Renal cortical epithelial cell (primary cell): ENCODE data around the gene HAVCR1. TPM values are rescaled to one million over a fixed set of nuclear protein-coding genes. Genes with fewer than 3 reads are reported as not detected.
"Not testable (repeated sequence)": the region's sequence is repeated elsewhere in the genome, so short reads cannot be mapped to it uniquely, and the experiment has no call there.

Source experiments
- DNase-seq: peaks from one replicate; pipeline ENCODE4 v3.0.0-alpha.2; 2011; ENCODE audit warnings: low read depth
- total RNA-seq: library from RNA; depleted of rRNA; stranded (reverse); fragments of >200 nt; gene quantifications from 2 replicates; pipeline ENCODE4 v1.2.3, GENCODE V29; 2014

Gene HAVCR1
- total RNA-seq, 1 donor from 2014 or later = 397 TPM

GRCh38 chr5:157050050-157050449, 8.9 kb downstream of the HAVCR1 start:
- no peak for DNase-seq

- DNase-seq = peak; percentile 99
Observed at GRCh38 chr5:157049605-157050004, 9.3 kb downstream of the HAVCR1 start.

- no peak for DNase-seq
Observed at GRCh38 chr5:157047898-157048297, 11.0 kb downstream of the HAVCR1 start.

DNA sequence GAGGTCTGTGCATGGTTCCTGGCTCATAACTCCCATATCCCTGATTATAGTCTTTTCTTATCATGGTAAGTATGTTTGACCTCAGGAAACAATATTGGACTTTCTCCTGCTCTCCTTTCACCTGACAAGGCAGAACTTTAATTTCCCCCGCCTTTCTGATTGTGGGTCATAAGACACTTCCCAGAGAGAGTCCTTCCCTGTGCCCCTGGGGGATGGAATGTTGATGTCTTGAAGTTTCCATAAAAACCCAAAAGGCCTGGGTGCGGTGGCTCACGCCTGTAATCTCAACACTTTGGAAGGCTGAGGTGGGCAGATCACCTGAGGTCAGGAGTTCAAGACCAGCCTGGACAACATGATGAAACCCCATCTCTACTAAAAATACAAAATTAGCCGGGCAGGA, 11.9 kb downstream of the HAVCR1 start:
- DNase-seq = not testable (repeated sequence)

- DNase-seq = peak; percentile 100
Observed at GRCh38 chr5:157046041-157046440, 12.9 kb downstream of the HAVCR1 start.

GRCh38 chr5:157045601-157046000, 13.3 kb downstream of the HAVCR1 start:
- no peak for DNase-seq

DNA sequence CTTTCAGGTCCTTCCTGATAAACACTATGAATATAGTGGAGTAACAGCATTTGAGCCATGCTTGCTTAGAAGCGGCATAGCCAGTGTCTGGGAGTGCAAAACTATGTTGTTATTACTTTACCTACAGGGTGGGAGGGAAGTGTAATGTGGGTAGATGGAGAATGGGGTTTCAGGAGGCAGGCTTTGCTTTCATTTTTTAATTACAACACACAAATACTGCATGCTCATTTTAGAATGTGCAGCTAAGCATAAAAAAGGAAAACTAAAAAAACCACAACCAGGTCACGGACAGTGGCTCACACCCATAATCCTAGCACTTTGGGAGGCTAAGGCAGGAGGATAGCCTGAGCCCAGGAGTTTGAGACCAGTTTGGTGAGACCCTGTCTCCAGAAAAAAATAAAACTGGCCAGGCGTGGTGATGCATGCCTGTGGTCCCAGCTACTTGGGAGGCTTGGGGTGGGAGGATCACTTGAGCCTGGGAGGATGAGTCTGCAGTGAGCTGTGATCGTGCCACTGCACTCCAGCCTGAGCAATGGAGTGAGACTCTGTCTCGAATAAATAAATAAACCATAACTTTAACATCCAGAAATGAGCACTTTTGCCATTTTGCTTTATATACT, 20.2 kb downstream of the HAVCR1 start:
- peak; percentile 67 for DNase-seq

DNA sequence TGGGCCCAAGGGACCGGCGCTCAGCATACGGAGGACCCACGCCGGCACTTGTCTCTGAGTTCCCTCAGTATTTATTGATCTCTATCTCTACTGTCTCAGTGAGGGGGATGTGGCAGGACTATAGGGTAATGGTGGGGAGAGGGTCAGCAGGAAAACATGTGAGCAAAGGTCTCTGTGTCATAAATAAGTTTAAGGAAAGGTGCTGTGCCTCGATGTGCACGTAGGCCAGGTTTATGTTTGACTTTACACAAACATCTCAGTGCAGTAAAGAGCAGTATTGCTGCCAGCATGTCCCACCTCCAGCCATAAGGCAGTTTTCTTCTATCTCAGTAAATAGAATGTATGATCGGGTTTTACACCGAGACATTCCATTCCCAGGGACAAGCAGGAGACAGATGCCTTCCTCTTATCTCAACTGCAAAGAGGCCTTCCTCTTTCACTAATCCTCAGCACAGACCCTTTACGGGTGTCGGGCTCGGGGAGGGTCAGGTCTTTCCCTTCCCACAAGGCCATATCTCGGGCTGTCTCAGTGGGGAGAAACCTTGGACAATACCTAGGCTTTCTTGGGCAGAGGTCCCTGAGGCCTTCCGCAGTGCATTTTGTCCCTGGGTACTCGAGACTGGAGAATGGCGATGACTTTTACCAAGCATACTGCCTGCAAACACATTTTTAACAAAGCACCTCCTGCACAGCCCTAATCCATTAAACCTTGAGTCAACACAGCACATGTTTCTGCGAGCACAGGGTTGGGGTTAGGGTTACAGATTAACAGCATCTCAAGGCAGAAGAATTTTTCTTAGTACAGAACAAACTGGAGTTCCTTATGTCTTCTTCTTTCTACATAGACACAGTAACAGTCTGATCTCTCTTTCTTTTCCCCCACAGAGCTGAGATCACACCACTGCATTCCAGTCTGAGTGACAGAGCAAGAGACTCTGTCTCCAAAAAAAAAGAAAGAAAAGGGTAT, 24.5 kb downstream of the HAVCR1 start:
- not testable (repeated sequence) for DNase-seq

DNA sequence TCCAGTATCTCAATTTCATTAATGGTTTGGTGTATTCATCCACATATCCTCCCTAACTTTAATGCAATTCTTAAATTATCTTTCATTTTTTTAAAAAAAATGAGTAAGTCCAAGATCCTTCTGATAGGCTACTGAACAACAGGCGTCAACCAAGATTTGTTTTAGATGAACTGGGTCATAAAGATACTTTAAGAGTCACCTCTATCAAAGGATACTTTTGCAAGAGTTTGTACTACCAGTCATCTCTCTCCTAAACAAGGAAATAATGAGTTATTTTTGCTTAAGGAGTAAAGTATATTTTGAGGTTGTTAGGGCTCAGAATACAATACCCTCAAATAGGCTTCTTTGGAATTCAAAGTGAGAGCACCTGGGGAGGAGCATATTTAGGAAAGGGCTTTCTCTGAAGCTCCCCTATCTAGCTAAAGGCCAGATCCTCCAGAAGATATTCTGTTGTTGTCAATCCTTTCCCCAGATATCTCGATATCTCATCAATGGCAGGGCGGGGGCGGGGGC, 25.8 kb downstream of the HAVCR1 start:
- DNase-seq = no peak

GRCh38 chr5:157030692-157031091, 28.2 kb downstream of the HAVCR1 start:
- no peak for DNase-seq

DNA sequence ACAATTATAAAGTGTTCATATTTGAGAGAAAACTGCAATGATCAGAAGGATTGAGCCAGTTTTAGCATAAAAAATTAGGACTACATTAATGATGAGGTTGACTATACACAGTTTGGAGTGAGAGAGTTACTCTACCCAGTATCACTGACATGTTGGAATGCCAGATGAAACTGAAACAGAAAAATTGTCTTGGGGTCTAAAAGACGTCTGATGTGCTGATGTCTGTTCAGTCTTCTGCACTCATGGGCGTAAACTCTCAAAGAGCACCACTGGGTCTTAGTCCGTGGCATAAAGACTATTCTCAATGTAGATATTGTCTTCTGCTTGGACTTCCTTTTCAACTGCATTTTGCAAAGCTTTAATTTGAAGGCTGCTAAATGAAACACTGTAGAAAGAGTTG, 29.5 kb downstream of the HAVCR1 start:
- no peak for DNase-seq

DNA sequence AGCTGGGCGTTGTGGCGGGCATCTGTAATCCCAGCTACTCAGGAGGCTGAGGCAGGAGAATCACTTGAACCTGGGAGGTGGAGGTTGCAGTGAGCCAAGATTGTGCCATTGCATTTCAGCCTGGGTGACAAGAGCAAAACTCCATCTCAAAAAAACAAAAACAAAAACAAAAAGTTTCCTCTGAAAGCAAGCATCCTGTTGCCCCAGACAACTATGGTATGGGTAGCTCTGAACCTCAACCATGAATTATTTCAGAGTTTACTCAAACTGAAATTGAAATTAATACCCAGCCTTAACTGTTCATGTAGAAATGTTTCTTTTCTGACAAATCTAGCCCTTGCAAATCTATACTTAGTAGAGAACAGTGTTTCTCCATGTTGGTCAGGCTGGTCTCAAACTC, 31.3 kb downstream of the HAVCR1 start:
- not testable (repeated sequence) for DNase-seq

DNA sequence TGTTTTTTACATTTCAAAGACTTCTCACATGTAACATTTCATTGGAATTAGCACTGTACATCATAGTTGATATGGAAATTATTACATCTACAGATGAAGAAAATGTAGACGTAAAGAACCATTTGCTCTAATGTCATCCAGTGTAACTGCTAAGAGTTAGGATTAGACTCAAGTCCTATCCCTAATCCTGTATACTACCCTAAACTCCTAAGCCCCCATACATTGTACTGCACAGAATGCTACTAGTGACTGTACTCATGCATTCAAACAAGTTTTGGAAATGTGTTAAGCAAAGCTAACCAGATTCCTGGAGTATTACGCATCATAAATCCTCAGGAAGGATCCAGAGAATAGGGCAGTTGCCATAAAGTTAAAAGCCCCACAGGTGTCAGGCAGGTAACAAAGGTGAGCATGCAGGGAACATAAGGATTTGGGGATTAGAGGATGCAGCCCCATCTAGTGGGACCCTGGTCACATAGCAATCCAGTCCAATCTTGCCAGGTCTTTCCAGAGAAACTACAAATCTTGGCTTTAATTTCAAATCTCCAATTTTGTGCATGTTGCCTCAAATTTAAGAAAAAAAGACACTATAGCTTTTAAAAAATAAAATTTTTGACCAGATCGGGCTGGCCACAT, 32.0 kb downstream of the HAVCR1 start:
- DNase-seq = peak; percentile 36

DNA sequence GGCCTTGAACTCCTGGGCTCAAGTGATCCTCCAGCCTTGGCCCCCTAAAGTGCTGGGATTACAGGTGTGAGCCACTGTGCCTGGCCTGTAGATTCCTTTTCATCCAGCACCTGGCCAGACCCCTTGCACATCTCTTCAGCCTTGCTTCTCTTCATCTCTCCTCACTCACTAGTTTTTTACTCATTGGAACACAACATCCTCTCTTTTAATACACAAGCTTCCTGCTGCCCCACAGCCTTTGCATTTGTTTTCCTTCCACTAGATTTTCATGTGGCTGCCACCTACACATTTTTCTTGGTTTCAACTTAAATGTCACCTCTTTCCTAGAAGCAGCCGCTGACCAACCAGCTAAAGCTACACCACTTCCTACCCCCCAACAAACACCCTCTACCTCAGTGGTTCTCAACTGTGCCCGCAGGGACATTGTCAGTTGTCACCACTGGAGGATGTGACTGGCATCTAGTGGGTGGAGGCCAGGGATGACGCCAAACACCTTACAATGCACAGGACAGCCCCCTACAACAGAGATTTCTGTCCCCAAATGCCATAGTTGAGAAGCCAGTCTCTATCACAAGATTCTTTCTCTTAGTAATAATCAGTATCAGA, 33.7 kb downstream of the HAVCR1 start:
- no peak for DNase-seq

- no peak for DNase-seq
Observed at GRCh38 chr5:157024208-157024959, 34.5 kb downstream of the HAVCR1 start.

GRCh38 chr5:157022024-157022423, 36.9 kb downstream of the HAVCR1 start:
- DNase-seq = no peak

GRCh38 chr5:157020511-157021222, 38.2 kb downstream of the HAVCR1 start:
- DNase-seq = no peak

DNA sequence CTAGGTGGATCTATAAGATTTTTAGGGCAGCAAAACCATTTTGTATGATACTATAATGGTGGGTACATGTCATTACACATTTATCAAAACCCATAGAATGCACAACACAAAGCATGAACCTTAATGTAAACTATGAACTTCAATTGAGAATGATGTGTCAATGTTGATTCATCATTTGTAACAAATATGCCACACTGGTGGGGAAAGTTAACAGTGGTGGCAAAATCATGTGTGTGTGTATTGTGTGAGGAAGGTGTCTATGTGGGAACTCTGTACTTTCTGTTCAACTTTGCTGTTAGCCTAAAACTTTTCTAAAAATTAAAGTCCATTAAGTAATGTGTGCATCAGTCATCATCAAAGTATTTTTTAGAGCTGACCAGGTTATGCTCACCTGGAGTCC, 38.9 kb downstream of the HAVCR1 start:
- DNase-seq = no peak

GRCh38 chr5:157014143-157014542, 44.8 kb downstream of the HAVCR1 start:
- DNase-seq = not testable (repeated sequence)

DNA sequence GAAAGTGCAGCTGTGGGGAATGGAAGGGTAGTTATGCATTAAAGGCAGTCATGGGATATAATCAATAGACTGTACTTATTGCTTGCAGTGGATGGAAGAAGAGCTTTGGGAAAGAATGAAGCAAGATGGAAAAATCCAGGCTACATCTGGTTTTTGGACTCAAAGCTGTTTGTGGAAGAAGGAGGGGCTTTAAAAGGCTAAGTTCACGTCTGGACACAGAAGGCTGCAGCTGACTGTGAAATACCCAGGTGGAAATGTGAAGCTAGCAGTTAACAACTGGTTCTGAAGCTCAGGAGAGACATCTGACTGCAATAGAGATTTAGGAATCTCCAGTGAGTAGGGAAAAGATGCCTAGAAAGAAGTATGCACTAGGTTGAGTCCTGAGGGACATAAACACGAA, 52.7 kb downstream of the HAVCR1 start:
- no peak for DNase-seq
